Progenitor cell of endocrine pancreas (in vitro differentiated cells): ENCODE data around the gene CDK10. TPM values are rescaled to one million over a fixed set of nuclear protein-coding genes. Genes with fewer than 3 reads are reported as not detected.
"Not testable (repeated sequence)": the region's sequence is repeated elsewhere in the genome, so short reads cannot be mapped to it uniquely, and the experiment has no call there.

Experiments used
- DNase-seq: peaks from one replicate; pipeline ENCODE4 v3.0.0; 2021; ENCODE audit warnings: low spot score; ENCODE audit not compliant: unreplicated experiment
- H3K27ac Mint-ChIP-seq: 2 replicates; pipeline ENCODE4 v1.8.0; 2021; ENCODE audit warnings: mild to moderate bottlenecking, moderate library complexity, mixed read lengths
- H3K27me3 Mint-ChIP-seq: 2 replicates; pipeline ENCODE4 v1.8.0; 2021; ENCODE audit warnings: mixed read lengths
- H3K36me3 Mint-ChIP-seq: 2 replicates; pipeline ENCODE4 v1.8.0; 2022; ENCODE audit warnings: mixed read lengths; ENCODE audit not compliant: insufficient read depth
- H3K4me1 Mint-ChIP-seq: 2 replicates; pipeline ENCODE4 v1.8.0; 2021; ENCODE audit warnings: low read depth, mixed read lengths
- H3K4me3 Mint-ChIP-seq: 2 replicates; pipeline ENCODE4 v1.8.0; 2021; ENCODE audit warnings: low read depth, mild to moderate bottlenecking, moderate library complexity, mixed read lengths
- H3K9me3 Mint-ChIP-seq: 2 replicates; pipeline ENCODE4 v1.8.0; 2021; ENCODE audit warnings: low read depth, mixed read lengths
- total RNA-seq: library from RNA; stranded (reverse); gene quantifications from 2 replicates; pipeline ENCODE4 v1.2.1, GENCODE V29; 2021
- TF ChIP-seq, protein P1 (sequence below): fragments of 200-600 bp; sonication (generic); IDR thresholded peaks from one replicate; pipeline ENCODE4 v1.5.0; 2021; ENCODE audit warnings: antibody characterized with exemption, mild to moderate bottlenecking; ENCODE audit not compliant: unreplicated experiment

Gene CDK10
- total RNA-seq, 1 donor from 2014 or later, result 192 TPM

GRCh38 chr16:89690392-89690901 is 4.0 kb downstream of the CDK10 start:
- TF ChIP-seq, protein P1, sequence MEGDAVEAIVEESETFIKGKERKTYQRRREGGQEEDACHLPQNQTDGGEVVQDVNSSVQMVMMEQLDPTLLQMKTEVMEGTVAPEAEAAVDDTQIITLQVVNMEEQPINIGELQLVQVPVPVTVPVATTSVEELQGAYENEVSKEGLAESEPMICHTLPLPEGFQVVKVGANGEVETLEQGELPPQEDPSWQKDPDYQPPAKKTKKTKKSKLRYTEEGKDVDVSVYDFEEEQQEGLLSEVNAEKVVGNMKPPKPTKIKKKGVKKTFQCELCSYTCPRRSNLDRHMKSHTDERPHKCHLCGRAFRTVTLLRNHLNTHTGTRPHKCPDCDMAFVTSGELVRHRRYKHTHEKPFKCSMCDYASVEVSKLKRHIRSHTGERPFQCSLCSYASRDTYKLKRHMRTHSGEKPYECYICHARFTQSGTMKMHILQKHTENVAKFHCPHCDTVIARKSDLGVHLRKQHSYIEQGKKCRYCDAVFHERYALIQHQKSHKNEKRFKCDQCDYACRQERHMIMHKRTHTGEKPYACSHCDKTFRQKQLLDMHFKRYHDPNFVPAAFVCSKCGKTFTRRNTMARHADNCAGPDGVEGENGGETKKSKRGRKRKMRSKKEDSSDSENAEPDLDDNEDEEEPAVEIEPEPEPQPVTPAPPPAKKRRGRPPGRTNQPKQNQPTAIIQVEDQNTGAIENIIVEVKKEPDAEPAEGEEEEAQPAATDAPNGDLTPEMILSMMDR, result no peak
- DNase-seq, result no peak
- no peaks in the 10 kb centered on the region for H3K27me3 Mint-ChIP-seq
- H3K36me3 Mint-ChIP-seq, result peaks cover 12% of the 10 kb centered on the region
- no peak overlapping the region for H3K4me3 Mint-ChIP-seq
- H3K4me1 Mint-ChIP-seq, result peaks cover 11% of the 10 kb centered on the region
- H3K27ac Mint-ChIP-seq, result no peak overlapping the region
- peaks cover 4% of the 10 kb centered on the region for H3K9me3 Mint-ChIP-seq

DNA sequence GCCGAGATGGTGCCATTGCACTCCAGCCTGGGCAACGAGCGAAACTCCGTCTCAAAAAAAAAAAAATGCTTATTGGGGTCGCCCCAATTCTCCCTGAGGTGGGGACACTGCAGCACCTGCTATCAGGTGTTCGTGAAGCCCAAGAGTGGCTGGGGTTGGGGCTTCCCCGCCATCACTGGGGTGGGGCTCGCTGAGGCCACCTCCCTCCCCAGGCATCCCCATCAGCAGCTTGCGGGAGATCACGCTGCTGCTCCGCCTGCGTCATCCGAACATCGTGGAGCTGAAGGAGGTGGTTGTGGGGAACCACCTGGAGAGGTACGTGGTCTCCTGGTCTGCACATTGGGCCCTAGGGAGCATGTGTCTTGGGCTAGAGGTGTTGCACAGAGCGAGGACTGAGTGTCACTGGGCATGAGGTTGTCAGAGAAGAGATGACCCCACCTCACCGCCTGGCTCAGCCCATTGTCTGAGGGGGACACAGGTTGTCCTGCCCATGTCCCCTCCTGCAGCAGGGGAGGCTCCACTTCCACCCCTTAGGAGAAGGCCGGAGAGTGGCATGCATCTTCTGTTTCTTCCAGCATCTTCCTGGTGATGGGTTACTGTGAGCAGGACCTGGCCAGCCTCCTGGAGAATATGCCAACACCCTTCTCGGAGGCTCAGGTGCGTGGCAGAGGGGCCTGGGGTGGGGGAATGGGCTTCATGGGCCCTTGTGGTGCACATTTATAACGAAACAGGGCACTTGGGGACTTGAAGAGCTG is 4.9 kb downstream of the CDK10 start:
- Mint-ChIP-seq H3K27me3 (no peaks in the 10 kb centered on the region), H3K27ac (no peak overlapping the region), H3K36me3 (peaks cover 5% of the 10 kb centered on the region), H3K9me3 (no peaks in the 10 kb centered on the region), H3K4me1 (peaks cover 11% of the 10 kb centered on the region), H3K4me3 (no peak overlapping the region)
- TF ChIP-seq, protein P1, result no peak
- no peak for DNase-seq

DNA sequence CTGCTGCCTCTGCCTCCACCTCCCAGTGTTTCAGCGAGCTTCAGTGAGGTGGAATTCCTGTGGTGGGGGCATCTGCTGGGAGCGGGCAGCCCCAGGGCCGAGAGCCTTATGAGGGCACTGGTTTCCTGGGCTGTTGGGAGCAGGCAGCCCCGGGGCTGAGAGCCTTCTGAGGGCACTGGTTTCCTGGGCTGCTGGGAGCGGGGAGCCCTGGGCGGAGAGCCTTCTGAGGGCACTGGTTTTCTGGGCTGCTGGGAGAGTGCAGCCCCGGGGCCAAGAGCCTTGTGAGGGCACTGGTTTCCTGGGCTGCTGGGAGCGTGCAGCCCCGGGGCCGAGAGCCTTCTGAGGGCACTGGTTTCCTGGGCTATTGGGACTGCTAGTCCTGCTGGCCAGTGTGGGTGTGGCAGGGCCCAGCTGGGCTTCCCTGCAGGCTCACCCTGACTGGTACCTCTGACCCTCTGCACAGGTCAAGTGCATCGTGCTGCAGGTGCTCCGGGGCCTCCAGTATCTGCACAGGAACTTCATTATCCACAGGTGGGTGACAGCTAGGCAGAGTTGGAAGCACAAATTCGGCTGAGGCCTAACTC is 5.6 kb downstream of the CDK10 start:
- TF ChIP-seq, protein P1, result no peak
- no peaks in the 10 kb centered on the region for H3K9me3 Mint-ChIP-seq
- peaks cover 11% of the 10 kb centered on the region for H3K4me1 Mint-ChIP-seq
- no peak overlapping the region for H3K4me3 Mint-ChIP-seq
- no peak overlapping the region for H3K27ac Mint-ChIP-seq
- no peak for DNase-seq
- peaks cover 5% of the 10 kb centered on the region for H3K36me3 Mint-ChIP-seq
- H3K27me3 Mint-ChIP-seq, result no peaks in the 10 kb centered on the region

DNA sequence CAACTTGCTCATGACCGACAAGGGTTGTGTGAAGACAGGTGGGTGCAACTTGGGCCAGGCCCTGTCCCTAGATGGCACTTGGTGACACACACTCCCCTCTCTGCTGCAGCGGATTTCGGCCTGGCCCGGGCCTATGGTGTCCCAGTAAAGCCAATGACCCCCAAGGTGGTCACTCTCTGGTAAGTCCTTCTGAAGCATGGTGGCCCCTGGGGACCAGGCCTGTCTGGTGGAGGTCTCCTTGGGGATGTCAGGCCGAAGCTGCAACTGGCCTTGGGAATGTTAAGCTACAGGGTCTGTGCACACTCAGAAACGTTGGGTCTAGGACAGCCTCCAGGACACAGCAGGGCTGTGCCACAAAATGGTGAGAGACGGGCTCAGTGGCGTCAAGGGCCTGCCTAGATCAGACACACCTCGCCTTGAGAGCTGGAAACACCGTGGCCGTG is 6.8 kb downstream of the CDK10 start:
- TF ChIP-seq, protein P1, result no peak
- Mint-ChIP-seq H3K4me1 (peaks cover 2% of the 10 kb centered on the region), H3K27me3 (no peaks in the 10 kb centered on the region), H3K9me3 (no peaks in the 10 kb centered on the region), H3K36me3 (peaks cover 3% of the 10 kb centered on the region), H3K4me3 (no peak overlapping the region), H3K27ac (no peak overlapping the region)
- no peak for DNase-seq

DNA sequence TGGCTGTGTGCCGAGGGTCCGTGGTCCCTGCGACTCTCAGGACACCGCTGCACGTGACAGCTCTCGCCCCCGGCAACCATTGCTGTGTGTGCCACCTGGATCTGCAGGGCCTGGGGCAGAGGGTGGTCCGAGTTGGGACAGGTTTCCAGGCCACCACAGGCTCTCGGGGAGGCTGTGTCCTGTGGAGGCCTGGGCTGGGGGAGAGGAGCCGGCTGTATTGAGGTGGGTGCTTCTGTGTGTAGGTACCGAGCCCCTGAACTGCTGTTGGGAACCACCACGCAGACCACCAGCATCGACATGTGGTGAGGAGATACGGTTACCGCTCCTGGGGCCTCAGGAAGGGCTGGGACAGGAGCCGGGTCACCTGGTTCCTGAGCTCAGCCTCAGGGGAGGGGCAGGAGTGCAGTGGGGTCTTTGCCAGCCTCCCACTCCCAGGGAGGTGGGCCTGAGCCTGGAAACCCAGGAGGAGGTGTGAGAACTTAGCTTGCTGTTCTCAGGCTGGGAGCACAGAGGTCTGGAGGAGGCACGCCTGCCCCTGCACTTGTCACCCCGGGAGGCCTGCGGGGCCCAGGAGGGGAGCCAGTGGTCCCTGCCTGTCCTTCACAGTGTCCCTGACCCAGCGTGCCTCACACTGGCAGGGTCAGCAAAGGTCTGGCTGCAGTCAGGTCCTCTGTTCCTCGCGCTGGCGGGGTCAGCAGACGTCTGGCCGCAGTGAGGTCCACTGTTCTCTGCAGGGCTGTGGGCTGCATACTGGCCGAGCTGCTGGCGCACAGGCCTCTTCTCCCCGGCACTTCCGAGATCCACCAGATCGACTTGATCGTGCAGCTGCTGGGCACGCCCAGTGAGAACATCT is 7.7 kb downstream of the CDK10 start:
- Mint-ChIP-seq H3K4me1 (no peaks in the 10 kb centered on the region), H3K27me3 (no peaks in the 10 kb centered on the region), H3K36me3 (peaks cover 4% of the 10 kb centered on the region), H3K9me3 (no peaks in the 10 kb centered on the region), H3K4me3 (no peak overlapping the region), H3K27ac (no peak overlapping the region)
- no peak for DNase-seq
- TF ChIP-seq, protein P1, result no peak

DNA sequence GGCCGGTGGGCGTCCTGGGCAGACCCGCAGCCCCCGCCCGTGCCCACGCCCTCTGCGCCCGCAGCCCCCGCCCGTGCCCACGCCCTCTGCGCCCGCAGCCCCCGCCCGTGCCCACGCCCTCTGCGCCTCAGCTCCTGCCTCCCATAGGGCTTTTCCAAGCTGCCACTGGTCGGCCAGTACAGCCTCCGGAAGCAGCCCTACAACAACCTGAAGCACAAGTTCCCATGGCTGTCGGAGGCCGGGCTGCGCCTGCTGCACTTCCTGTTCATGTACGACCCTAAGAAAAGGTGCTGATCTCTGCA is 8.2 kb downstream of the CDK10 start:
- not testable (repeated sequence) for H3K36me3 Mint-ChIP-seq, H3K27me3 Mint-ChIP-seq, H3K9me3 Mint-ChIP-seq, DNase-seq, H3K4me3 Mint-ChIP-seq, H3K4me1 Mint-ChIP-seq, H3K27ac Mint-ChIP-seq
